Measurements from ENCODE around the gene ZNF710. TPM values are rescaled to one million over a fixed set of nuclear protein-coding genes. Genes with fewer than 3 reads are reported as not detected.

Gene ZNF710
- total and polyA plus RNA-seq, 2 of the 13 experiments (the other 11 are each of a cell fraction or from before 2014, with no cell fraction given) = 4.7 to 20.6 TPM

GRCh38 chr15:90101130-90101968 is 100.2 kb downstream of the ZNF710 start (continued):
- TF ChIP-seq PRDM10 (CRISPR knock-in tag; IDR thresholded peaks at IDR 0.05; ENCODE audit: low read depth) = peak; percentile 65
- no peak for TF ChIP-seq PLSCR1 (CRISPR knock-in tag; IDR thresholded peaks at IDR 0.05; ENCODE audit: borderline replicate concordance)
- TF ChIP-seq GRHL1 (CRISPR knock-in tag; conservative IDR thresholded peaks at IDR 0.05) = no peak
- TF ChIP-seq KLF12 (CRISPR knock-in tag; IDR thresholded peaks at IDR 0.05; ENCODE audit: borderline replicate concordance) = no peak
- no peak for TF ChIP-seq ZNF780A (CRISPR knock-in tag; IDR thresholded peaks at IDR 0.05)
- no peak for TF ChIP-seq ZNF350 (CRISPR knock-in tag; IDR thresholded peaks at IDR 0.05; ENCODE audit: borderline replicate concordance, low read depth)
- no peak for TF ChIP-seq ZNF326 (CRISPR knock-in tag; IDR thresholded peaks at IDR 0.05; ENCODE audit: borderline replicate concordance)
- TF ChIP-seq MATR3 (CRISPR knock-in tag; IDR thresholded peaks at IDR 0.05) = no peak
- TF ChIP-seq ZNF557 (CRISPR knock-in tag; IDR thresholded peaks at IDR 0.05) = no peak
- TF ChIP-seq TBP (CRISPR knock-in tag; IDR thresholded peaks at IDR 0.05) = no peak
- no peak for TF ChIP-seq ZNF383 (CRISPR knock-in tag; IDR thresholded peaks at IDR 0.05; ENCODE audit: borderline replicate concordance)
- TF ChIP-seq SP1 (IDR thresholded peaks at IDR 0.05) = no peak
- no peak for TF ChIP-seq SP1 (CRISPR knock-in tag; IDR thresholded peaks at IDR 0.05)
- TF ChIP-seq MED8 (CRISPR knock-in tag; IDR thresholded peaks at IDR 0.05; ENCODE audit: insufficient replicate concordance) = no peak
- TF ChIP-seq ZSCAN29 (CRISPR knock-in tag; conservative IDR thresholded peaks at IDR 0.05) = no peak
- TF ChIP-seq DZIP1 (CRISPR knock-in tag; IDR thresholded peaks at IDR 0.05) = no peak
- TF ChIP-seq HNF1B (CRISPR knock-in tag; IDR thresholded peaks at IDR 0.05) = peak; percentile 94
- TF ChIP-seq FOXK2 (IDR thresholded peaks at IDR 0.05) = no peak

All from HepG2 (cell line).